Measurements from ENCODE around the gene ISG20L2.

ISG20L2 gene

DNA sequence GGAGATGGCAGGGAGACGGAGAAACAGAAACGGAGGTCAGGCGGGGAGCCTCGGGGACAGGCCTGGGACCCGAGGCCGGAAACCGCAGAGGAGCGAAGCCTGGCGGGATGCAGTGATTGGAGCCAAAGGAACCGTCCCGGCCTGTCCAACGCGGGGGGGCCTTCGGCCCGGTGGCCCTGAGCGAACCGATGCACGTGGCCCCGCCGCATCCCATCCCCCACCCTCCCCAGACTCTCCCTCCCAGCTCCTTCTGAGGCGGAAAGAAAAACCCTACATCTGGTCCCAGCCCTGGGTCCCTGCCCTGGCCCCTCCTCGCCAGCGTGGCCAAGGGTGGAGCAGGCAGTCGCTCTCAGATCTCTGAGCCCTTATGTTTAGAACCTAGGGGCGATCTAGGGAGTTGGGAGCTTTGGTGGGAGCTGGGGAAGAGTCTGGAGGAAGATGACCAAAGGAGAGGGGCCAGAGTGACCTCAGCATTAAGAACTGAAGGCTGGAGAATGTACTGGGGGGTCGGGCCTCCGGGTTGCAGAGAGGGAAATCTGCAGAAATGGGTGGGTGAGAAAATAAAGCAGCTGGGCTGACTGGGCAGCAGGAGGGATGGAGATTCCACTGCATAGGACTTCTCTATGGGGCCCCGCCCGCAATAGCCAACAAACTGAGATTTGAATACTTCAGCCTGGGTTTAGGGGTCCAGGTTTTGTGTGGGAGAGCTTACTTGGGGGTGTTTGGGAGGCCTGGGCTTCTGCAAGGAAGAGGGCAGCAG lies 21.7 kb downstream of the ISG20L2 start:
- DNase-seq = no peak

DNA sequence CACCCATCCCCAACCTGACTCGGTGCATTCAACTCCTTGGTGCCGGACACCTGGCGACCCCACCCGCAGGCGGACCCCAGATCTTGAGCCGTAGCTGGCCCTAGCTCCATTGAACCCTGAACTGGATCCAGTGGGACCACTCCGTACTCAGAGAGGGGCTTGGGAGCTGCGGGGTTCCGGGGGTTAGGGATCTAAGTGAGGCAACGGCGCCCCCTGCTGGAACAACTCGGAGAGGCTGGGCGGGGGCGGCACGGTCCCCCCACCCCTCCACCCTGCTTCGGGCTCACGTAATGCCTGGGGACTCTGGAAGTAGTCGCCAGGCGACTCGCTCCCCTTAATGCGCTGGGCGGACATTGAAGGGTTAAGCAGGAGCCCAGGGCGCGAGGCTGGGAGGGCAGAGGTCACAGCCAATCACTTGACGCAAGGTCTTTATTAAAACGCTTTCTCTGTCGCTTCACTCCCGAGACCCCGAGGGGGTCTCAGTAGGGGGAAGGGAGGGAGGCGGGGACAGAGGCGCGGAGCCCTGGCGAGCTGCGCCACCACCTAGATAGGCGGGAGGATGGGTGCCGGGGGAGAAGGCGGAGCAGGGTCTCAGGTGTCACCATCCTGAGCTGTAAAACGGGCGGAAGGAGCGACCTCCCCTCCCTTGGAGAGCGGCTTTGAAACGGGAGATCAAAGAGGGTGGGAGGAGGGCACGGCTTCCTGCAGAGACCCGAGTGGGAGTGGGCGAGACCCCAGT lies 22.5 kb downstream of the ISG20L2 start:
- peak; percentile 56 to 71 for DNase-seq

DNA sequence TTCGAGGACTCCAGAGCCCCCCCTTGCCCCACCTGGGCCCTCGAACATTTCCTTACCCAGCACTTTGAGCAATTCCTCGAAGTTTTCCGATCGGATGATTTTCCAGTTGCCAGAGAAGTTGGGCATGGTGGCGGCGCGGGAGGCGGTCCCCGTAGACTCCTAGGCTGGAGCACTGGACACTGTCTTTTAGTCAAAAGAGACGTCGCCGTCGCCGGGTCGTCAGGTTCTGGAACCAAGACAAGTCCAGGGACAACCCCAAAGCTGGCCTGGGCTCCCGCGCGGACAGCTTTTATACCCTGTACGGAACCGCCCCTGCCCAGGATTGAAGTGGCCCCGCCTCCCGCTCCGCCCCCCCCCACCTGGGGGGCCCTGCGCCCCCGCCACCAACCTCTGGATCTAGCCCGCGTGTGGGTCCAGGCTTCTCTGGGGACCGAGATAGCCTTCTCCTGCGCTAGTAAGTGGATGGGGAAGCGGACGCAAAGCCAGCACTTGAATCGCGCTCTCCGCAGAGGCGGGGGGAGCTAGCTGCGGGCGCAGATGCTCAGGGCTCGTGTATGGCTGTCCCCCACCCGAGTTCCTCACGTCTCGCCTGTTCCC lies 23.1 kb downstream of the ISG20L2 start, which contains the start of gene CRABP2:
Gene CRABP2 (minus strand): TSS at position 263 of the 597 bp plus-strand sequence. CDS start 137 bp downstream, at position 126.
- peak; percentile 41 to 70 for DNase-seq

DNA sequence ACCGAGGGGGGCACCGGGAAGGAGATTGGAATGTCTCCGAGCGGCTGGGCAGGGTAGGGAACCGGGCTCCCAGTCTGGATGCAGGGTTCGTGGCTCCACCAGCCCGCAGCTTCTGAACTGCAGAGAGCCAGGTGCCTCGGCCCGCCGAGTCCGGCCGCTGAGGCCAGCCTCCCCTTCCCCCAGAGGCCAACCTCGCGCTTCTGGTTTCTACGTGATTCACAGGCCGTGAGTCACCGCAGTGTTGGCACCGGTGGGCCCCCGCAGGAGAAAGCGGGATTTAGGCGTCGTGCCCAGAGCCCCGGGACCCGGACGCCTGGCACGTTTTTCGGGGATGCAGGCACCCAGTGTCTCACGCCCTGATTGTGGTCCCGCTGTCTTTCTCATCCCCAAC lies 23.6 kb downstream of the ISG20L2 start:
- DNase-seq = peak in 1 of 2 donors; percentile 72

DNA sequence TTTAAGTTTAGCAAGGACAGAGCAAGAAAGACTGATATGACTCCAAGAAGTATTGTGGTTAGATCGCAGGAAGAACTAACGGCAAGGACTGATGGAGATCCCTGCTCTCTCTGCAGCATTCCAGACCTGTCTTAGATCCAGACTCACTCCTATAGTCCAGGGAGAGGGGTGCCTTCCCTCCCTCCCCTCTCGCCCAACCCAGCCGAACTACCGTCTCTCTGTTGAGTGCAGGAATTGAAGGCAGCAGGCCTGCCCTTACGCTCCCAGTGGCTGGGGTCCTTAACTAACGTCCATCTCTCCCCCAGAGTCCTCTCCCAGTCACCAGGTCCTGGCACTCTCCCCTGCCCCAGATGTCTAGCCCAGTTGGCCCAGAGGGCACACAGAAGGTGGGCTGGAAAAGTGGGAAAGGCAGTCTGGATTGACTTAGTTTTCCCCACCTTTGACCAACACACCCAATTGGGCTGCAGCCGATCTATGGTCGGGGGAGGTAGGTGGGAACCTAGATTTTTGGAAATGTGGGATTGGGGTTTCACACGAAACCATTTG lies 24.3 kb downstream of the ISG20L2 start:
- DNase-seq = no peak

DNA sequence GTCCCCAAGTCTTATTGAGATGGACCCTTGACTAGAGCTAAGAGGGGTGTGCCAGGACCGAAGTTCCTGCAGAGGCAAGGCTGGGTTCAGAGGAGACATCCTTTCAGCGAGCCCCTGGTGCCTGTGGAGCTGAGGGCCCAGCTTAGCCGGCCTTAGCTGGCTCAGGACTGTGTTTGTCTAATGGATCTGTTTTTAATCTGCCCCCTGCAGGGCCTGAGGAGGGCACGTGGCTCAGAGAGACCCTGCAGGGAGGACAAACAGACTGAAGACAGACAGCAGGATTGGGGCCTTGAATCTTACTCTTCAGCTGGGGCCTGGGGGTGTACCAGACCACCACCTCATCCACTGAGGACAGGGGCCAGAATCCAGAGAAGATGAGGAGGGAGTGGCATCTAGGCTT lies 24.8 kb downstream of the ISG20L2 start:
- no peak for DNase-seq

DNA sequence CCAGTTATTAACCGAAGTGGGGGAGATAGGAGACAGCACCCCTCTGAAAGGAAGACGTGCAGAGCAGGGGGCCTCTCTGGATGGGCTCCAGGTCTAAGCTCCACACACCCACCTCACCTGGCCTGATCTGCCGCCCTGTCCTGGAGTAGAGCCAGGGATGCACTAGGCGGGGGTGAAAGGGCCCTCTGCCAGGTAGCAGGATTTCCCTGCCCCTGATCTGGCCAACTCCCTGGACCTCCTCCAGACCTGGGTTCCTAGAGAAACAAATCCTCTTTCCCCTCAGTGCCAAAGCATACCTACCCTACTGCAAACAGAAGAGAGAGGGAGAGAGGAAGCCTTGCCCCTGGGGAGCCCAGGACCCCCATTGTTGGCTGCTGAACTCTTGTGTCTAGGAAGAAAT lies 25.2 kb downstream of the ISG20L2 start:
- no peak for DNase-seq

DNA sequence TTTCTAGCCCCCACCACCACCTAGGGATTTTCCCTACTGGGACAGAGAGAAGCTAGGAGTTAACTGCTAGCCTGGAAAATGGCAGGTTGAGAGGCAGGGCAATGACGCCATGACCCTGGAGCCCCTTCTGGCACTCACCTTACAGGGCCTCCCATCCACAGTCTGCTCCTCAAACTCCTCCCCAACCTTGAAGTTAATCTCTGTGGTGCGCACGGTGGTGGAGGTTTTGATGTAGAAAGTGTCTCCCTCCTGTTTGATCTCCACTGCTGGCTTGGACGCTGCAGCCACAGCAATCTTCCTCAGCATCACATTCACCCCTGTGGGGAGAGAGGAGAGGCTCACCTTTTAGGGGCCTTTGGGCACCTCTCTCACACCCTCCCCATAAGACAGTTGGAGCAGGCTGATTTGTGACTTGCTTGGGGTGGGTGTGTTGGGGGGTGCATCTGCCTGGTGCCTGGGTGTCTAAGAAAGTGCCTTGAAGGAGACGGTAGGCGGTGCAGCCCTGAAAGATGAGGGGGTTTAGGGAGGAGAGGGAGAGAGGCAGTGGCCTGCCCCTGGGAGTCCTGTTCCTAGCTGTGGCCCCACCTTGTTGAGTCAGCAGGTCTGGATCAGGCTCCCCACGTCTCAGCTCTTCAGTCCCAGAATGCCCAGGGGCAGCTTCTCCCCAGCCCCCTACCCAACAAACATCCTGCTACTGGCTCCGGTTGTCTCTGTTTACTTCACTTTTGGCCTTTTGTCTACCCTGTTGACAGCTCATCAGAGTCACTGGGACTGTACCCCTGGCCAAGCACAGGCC lies 27.6 kb downstream of the ISG20L2 start:
- no peak for DNase-seq

DNA sequence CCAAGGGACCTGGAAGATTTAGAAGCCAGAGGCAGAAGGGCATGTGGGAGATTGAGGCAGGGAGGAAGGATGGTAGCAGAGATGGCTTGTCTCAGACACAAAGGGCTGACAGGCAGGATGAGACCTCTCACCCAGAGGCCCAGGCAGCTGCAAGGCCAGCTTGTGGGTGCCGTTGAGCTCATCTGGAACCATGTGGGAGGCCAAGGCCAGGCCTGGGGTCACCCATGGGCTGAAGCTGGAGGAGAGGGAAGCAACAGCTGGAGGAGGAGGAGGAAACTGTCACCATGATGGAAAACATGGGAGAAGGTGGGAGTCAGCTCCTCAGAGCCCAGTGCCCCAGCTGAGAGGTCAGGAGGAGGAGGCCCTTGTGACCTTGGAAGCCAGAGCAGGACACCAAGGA lies 29.6 kb downstream of the ISG20L2 start:
- peak; percentile 73 to 93 for DNase-seq

DNA sequence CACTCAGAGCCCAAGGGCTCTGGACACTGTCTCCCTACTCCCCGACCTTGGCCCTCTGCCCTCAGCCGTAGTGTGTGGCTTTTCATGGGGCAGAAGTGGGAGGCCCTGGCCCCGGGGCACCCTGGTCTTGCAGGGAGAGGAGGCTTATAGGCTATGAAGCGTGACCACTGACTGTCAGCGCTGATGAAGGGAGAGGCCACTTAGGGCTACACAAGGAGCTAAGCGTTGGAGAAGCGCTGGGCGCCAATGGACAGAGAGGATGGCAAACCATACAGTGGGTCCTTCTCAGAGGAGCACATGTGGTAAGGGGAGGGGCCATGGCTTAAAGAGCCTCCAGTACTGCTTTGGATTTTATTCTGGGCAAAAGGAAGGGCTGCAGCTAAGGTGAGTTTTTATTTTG lies 31.1 kb downstream of the ISG20L2 start:
- no peak for DNase-seq

DNA sequence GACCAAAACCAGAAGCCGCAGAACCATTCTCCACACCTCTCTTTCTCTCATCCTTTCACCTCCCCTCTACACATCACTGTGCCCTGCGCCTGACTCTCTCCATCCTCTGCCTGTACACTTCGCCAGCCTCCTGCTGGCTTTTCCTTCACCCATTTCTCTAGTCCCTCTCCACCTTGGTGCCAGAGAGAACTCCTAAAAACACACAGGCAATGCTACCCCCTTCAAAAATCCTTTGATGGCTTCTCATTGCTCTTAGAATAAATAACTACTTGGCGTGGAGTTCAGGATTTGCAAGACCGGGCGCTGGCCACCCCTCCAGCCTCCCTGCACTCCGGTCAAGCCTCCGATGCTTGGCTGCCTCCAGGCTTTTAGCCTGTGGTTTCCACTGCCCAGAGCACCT lies 31.8 kb downstream of the ISG20L2 start:
- DNase-seq = no peak

DNA sequence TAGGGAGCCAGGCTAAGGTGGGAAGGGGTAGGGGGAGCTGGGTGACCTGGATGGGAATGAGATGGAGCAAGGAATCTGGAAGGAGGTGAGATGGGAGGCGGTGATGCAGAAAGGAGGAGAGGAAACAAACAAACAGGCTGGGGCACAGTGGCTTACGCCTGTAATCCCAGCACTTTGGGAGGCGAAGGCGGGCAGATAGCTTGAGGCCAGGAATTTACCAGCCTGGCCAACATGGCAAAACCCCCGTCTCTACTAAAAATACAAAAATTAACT lies 33.9 kb downstream of the ISG20L2 start:
- DNase-seq = no peak

DNA sequence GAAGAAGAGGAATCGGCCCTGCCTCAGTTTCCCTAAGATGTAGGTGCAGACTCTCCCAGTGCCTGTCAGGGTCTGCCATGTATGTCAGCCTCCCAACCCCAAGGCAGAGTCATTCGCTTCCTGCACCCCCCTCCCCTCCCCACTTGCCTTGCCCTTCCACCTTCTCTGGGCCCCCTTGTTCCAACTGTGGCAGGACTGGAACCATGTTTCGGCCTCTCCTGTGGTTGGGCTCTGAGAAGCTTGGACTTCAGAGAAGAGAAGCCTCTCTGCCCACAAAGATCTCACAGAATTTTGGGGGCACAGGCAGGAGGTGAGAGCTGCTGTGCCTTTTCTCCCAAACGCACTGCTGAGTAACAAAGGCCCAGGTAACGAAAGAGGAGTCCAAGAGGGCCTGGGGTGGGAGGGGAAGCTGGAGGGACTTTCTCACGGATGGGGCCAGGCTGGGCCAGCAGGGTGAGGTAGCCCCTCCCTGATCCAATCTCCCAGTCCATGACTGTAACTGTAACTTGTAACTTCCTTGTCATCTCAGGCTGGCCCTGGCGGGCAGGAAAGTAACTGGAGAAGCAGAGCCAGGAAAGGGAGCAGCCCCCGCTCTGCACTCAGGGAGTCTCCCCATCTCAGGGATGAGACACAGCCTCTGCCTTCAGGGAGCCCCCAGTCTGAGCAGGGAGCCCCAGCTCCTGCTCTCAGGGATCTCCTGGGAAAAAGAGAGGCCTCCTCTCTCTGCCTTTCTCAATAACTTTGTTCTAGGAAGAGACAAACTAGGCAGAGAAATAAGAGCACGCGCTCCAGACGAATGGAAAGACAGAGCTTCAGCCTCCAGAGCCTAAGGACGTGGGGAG lies 34.5 kb downstream of the ISG20L2 start:
- DNase-seq = peak in 1 of 2 donors; percentile 39

DNA sequence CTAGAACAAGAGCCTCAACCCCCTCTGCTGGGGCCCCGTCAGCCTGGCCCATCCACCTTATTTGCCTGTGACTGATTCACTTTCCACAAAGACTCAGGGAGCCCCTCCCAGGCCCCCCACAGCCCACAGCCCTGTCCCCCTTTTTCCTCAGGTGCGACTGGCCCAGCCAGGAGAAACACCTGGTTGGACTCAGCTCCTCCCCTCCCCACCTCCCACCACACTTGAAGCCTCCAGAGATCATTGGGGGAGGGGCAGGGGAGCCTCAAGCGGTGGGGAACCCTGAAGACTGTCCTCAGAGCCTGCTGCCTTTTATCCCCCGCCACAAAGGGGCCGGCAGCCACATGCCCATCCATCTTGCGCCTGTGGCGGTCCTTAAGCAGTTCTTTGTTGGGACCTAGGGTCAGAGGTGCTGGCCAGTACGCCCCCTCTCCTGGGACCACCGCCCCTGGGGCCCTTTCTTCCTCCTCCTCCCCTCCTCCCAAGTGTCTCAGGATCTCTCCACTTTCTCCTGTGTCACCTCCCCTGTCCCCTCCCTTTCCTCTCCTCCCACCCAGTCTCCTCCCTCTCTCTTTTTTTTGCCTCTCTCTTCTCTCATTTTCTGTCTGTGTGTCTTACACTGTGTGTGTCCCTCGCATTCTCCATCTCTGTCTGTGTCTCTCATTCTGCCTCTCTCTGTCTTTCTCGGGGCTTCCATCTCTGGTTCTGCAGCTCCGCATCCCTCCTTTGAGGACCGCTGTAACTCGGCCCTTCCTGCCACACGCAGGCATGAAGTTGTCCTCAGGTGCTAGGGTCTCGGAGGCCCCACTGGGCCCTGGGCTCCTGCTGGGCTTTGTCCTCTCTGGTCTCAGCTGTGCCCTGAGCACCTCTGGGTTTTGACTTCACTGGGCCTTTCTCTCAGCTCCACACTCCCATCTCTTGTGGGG lies 35.4 kb downstream of the ISG20L2 start:
- DNase-seq = no peak

DNA sequence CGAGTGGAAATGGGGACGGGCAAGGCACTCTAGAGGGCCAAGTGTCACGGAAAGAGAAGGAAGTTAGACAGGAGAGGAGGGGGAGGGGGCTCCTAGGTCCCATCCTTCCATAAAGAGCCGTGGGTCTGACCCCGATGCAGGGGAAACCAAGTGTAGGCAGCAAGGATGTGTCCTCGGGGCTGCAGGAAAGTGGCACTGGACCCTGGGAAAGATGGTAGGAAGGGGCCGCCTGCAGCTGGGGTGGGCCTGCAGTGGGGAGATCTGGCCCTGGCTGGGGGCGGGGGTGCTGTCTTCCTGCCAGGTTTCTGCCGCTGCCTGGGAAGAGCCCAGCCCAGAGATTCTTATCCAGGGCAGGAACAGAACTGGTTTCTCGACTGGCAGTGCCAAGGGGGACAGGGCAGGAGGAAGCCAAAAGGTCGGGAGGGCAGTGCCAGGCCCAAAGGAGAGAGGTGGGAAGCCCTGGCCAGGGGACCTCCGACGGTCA lies 36.1 kb downstream of the ISG20L2 start:
- no peak for DNase-seq

DNA sequence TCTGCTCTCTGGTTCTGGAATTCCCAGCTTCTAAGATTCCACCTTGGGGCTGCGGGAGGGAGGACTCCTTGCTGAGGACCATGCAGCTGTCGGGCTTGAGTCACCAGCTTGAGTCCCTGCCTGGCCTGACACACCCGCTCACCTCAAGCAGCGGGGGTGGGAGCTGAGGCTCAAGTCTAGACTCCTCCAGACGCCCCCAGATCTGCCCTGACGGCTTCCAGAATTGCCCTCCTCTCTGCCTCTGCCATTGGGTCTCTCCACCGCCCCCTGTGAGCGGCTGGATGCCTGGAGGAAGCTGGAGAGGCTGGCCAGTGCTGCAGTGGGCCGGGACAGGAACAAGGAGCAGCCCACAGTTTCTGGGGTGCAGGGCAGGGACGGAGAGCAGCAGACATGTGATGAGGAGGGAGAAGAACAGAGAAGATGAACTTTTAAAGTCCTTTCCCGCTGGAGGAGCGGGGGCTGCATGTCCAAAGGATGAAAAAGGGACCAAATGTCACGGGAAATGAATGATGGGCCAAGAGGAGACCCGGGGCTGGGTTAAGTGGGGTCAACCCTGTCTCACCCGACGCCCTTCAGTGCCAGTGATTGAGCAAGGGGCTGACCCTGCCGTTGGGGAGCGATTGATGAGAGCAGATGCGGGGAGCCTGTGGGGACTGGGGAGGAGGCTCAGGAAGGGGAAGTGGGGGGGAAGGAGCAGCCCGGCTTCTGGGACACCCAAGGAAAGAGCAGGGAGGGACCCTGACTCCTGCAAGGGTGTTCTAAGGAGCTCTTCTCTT lies 36.7 kb downstream of the ISG20L2 start:
- DNase-seq = peak; percentile 87 to 97

DNA sequence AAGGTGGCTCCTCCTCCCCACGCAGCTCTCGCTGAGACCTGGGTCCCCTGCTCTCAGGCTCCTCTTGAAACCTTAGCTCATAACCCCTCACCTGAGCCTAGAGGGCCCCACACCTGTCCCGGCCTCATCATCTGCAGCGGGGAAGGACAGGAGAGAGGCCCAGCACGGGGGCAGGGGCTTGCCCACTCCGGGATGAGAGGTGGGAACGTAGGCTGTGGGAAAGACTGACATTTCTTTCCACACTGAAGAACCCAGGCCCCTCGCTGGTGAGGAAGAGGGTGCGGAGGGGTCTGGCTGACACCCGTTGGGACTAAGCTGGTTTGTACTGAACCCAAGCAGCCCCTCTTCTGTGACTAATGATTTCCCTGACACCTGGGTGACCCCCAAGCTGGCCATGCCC lies 37.4 kb downstream of the ISG20L2 start:
- no peak for DNase-seq

DNA sequence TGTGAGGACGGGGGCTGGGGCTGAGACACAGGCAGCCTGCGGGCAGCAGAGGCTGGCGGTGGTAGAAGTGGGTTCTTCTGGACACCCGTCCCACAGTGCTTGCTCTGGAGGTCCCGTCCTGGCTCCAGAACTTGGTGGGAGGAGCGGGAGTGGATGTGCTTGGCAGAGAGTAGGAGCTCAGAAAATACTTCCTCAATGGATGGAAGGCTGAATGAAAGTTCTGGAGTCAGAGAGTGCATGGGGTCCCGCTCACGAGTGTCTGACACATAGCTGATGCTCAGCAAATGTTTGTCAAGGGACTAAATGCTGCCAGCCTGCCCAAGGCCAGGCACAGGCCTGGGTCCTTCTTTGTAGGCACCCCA lies 37.9 kb downstream of the ISG20L2 start:
- DNase-seq = peak; percentile 60 to 84

DNA sequence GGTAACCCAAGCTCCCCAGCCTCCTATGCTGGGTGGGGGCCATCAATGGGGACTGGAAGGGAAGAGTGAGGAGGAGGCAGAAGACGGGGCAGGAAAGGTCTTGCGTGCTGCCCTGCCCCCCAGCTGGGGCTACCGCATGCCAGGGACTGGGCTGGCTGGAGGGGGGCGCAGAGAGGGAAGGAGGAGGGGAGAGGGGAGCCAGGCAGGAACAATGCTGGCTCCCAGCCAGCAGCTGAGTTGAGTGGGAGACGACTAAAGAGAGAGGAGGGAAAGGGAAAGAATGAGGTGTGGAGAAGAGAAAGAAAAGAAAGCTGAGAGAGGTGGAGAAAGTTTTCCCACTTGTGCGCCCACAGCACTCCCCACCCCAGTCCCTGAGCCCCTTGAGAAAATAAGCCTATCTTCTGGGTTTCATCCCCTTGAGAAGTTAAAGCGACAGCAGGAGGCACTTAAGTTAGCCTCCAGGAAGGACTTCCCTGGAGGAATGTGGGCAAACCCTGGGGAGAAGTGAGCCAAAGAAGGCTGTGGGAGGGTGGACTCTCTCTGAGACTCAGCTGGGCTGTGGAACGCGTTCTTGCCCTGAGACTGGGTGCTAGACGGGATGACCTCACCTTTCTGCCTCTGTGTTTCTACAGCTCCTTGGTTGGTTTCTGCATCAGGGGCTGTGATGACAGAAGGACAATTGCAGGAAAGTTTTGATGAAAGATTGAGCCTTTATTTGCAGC lies 38.5 kb downstream of the ISG20L2 start:
- DNase-seq = peak; percentile 67 to 82
